Fibroblast of skin of left biceps (primary cell): ENCODE data around the gene SRA1.
A peak's percentile ranks its signal among the peaks of the same experiment; 100 is the strongest.

Source experiments
- DNase-seq, 2 experiments: peaks; one replicate each; pipeline ENCODE4 v3.0.0-alpha.2; 2013; ENCODE audit warnings: low read depth in 2 of 2

The SRA1 gene

GRCh38 chr5:140570488-140570887, 13.2 kb upstream of the SRA1 start:
- DNase-seq = no peak

DNA sequence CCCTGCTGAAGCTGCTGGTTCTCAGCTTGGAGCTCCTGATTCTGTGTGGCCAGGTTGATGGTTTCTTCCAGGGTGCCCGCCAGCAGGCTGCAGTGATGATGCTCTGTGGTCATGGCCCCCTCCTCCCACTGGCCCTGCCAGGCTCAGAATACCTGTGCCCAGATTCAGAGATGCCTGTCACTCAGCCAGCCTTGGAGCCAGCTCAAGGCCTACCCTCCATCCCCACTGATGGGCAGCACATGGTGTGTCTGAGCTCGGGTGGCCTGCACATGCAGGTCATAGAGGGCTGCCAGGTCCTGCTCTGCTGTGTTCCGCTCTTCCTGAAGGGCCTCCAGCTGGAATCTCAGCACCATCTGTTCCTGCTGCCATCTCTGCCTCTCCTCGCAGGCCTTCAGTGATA, 12.8 kb upstream of the SRA1 start:
- no peak for DNase-seq

GRCh38 chr5:140569197-140569596, 11.9 kb upstream of the SRA1 start:
- DNase-seq = no peak

GRCh38 chr5:140568443-140569063, 11.3 kb upstream of the SRA1 start:
- no peak for DNase-seq

DNA sequence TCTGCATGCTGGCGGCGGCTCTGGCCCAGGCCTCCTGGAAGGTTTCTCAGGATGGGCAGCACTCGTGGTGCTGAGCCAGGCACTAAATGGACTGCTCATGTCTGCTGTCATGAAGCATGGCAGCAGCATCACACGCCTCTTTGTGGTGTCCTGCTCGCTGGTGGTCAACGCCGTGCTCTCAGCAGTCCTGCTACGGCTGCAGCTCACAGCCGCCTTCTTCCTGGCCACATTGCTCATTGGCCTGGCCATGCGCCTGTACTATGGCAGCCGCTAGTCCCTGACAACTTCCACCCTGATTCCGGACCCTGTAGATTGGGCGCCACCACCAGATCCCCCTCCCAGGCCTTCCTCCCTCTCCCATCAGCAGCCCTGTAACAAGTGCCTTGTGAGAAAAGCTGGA, 10.6 kb upstream of the SRA1 start:
- DNase-seq = no peak

GRCh38 chr5:140567136-140567818, 10.0 kb upstream of the SRA1 start:
- DNase-seq = no peak

DNA sequence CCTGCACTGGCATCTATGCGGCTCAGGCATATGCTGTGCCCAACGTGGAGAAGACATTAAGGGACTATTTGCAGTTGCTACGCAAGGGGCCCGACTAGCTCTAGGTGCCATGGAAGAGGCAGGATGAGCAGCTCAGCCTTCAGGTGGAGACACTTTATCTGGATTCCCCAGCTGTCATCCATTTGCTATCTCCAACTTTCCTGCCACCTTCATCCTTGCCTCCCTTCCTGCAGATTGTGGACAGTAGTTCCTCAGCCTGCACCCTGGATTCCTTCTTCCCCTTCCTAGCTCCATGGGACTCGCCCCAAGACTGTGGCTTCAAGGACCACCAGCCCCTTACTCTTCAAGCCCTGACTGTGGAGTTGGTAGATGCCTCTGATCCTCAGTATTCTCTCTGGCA, 9.4 kb upstream of the SRA1 start:
- DNase-seq = no peak

DNA sequence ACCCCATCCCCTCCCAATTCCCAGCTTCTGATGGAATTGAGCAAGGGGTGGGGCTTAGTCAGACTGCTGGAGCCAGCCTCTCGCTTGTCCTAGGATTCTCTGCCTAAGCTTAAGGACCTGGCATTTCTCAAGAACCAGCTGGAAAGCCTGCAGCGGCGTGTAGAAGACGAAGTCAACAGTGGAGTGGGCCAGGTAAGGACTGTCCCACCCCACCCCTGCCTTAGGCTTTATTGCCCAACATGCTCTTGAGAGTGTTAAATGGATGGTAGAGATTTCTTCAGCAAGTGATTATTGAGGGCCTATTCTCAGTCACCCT, 8.5 kb upstream of the SRA1 start:
- no peak for DNase-seq

GRCh38 chr5:140565024-140565779, 7.9 kb upstream of the SRA1 start:
- DNase-seq = no peak

- peak; percentile 96 for DNase-seq
These were observed 7.1 kb upstream of the SRA1 start, which contains the start of the genes APBB3 and SLC35A4 for GRCh38 chr5:140564196-140565023. Gene APBB3 (minus strand): TSS chr5:140564598. CDS start chr5:140564245, 353 bp downstream. Gene SLC35A4 (plus strand): TSS chr5:140564828. CDS start chr5:140567170, 2,342 bp downstream.

DNA sequence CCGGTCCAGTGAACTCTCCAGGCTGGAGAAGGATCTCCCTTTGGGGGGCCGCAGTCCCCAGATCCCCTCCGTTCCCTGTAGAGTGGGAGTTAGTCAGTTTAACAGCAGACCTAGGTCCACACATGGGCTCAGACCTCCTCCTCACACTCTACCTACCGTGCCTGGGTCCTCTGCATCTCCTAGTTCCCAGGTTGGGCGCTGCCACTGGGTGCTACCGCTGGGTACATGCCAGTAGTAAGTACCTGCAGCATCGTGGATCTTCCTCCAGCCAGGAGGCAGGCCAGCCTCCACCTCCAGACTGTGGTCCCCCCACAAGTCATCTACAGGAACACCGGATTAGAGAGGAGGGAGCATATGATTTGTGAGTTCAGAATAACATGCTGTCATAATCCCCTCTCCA, 6.3 kb upstream of the SRA1 start:
- DNase-seq = no peak

DNA sequence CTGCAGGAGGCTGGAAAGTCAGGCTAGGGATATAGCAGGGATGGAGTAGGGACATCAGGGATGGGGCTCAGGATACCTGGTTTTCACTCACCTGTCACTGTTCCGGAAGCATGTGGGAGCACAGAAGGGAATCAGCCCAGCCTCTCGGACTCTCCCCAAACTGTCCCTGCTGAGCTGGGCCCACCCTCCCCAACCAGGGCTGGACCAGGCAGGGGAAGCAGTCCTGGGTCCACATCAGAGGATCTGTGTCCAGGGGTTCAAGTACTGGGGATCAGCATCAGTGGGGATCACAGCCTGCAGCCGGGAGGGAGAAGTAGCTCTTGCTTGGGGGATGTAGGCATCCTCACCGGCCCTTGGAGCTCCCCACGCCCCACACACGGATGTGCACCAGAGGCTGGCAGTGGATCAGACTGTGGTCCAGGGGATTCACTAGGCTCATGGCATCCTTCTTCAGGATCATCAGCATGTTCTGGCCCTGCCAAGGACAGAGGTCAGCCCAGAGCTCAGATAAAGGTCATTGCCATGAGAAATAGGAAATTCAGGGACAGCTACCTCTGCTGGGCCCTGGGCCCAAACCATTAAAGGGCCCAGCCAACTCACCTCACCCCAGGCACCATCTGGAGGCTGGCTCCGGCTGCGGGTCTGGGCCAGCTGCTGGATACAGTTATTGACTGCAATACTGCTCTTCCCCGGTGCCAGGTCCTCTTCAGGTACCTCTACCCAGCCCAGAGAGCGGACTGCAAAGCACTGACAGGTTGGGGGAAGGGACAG, 4.7 kb upstream of the SRA1 start:
- no peak for DNase-seq

DNA sequence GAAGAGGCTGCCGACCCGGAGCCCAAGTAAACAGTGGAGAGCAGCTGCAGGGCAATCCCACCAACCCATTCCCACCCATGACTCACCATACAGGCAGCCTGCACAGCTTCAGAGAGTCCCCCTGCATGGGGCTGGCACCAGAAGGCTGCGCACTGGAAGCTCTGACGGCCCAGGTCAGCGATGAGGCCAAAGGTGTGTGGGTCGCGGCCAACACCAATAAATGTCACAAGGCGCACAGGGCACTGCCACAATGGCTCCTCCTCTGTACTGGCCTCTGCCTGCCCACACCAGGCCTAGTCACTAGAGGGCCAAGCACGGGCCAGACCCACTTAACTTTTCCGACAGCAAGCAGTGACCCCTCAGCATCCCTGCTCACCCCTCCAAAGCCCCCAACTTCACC, 3.0 kb upstream of the SRA1 start:
- no peak for DNase-seq

- DNase-seq = no peak
These were observed 1.3 kb upstream of the SRA1 start for GRCh38 chr5:140558542-140558941.

- DNase-seq = no peak
These were observed 692 bp upstream of the SRA1 start for GRCh38 chr5:140557965-140558364.

- DNase-seq = no peak
These were observed 835 bp downstream of the SRA1 start for GRCh38 chr5:140556438-140556837.

DNA sequence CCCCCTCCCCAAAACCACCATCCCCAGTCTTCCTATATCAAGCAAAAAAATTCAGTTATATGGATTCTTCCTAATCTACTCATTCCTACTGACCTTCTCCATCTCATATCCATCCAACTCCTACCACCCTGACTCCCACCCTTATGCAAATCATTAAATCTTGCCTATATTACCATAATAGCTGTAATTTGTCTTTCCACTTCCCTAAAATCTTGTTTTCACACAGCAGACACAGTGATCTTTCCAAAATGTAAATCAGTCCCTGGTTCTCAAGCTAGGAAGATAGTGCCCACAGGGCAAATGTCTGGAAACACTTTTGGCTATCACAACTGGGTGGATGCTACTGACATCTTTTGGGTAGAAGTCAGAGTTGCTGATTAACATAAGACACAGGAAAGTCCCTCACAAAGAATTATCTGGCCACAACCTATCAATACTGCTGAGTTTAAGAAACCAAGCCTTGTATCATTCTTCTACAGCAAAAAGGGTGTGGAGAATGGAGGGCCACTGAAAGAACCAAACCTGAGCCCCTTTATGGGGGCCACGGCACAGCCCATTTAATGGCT, 1.4 kb downstream of the SRA1 start:
- no peak for DNase-seq

DNA sequence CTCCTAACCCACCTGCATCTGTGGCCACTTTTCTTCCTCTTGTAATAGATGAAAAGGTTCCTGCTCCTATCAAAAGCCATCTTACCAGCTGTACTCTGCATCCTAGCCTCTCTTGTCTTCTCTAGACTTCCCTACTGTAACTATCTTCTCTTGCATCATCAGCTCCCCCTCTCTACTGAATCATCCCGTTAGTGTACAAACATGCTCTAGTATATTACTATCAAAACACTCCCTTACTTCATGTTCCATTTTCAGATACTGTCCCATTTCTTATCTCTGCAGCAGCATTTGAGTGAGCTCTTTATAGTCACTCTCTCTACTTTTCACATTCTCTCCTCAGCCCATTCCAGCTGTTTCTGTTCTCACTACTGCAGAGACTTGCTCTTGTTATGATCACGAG, 2.8 kb downstream of the SRA1 start:
- no peak for DNase-seq

DNA sequence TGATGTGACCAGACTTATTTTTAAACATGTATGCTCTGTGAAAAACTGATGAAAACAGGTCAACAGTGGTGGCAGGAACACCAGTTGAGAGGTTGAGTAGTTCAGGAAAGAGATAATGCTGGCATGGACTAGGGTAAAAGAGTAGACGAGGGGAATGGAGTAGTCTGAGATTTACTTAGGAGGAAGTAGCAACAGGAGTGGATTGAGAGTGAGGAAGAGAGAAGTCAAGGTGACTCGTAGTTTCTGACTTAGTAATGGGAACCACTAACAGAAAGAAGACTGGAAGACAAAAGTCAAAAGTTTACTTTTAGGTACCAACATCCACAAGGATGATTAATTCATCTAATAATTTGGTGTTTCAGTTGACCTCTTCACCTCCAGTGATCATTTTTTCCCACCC, 3.6 kb downstream of the SRA1 start:
- DNase-seq = no peak

- no peak for DNase-seq
These were observed 5.4 kb downstream of the SRA1 start for GRCh38 chr5:140551872-140552271.
